ENCODE data around the gene KIAA1217. TPM values are rescaled to one million over a fixed set of nuclear protein-coding genes. Genes with fewer than 3 reads are reported as not detected.

Gene KIAA1217
- total RNA-seq, 1 experiment from 2014 or later, result 76.2 TPM

- ChIA-PET POLR2A (ENCODE audit: low non-redundant PET) (interaction anchor here (0.6 to 0.7 kb wide), 4 partner anchors 10 to 289 kb away, joined by 3 to 4 read pairs (median 4); no protein-coding TSS in a partner anchor), CTCF (interaction anchor here (0.6 kb wide), 1 partner anchor 217 kb away, joined by 5 read pairs; no protein-coding TSS in a partner anchor)
- no peaks in the 10 kb centered on the region for H3K36me3 ChIP-seq (ENCODE audit: insufficient read depth, low read length, poor library complexity, severe bottlenecking)
- intact Hi-C loops (cut with micrococcal nuclease; ENCODE audit: unreplicated experiment), result loop anchor here (2.0 to 5.0 kb wide), 2 partner anchors 141 to 308 kb away; no protein-coding TSS in a partner anchor
- TF ChIP-seq CTCF (conservative IDR thresholded peaks at IDR 0.05; ENCODE audit: low read depth, low read length), result no peak
- no peak for TF ChIP-seq EZH2 (IDR thresholded peaks at IDR 0.05; ENCODE audit: borderline replicate concordance, low read depth, low read length, poor library complexity, severe bottlenecking)
- peak overlapping the region; percentile 79 for H3K27ac ChIP-seq (ENCODE audit: low read depth, low read length, poor library complexity, severe bottlenecking)
- H3K27me3 ChIP-seq (replicated peaks; ENCODE audit: insufficient read depth, low read depth, low read length, poor library complexity), result no peaks in the 10 kb centered on the region
- BruUV-seq (replicated peaks), result TSS peak; percentile 74
- DNase-seq (ENCODE audit: low spot score), result peak; percentile 83
- H3K9me3 ChIP-seq (ENCODE audit: low read depth, low read length, poor library complexity, severe bottlenecking), result no peaks in the 10 kb centered on the region
- H3K4me1 ChIP-seq (ENCODE audit: insufficient read depth, low read length, poor library complexity, severe bottlenecking), result peaks cover 43% of the 10 kb centered on the region
- peak overlapping the region; percentile 48 for H3K4me3 ChIP-seq (ENCODE audit: low read depth, low read length, poor library complexity, severe bottlenecking)
Observed at GRCh38 chr10:24209432-24209771, 464 bp downstream of the KIAA1217 start.

- H3K4me3 ChIP-seq (ENCODE audit: low read depth, low read length, poor library complexity, severe bottlenecking), result peak overlapping the region; percentile 48
- intact Hi-C loops (cut with micrococcal nuclease; ENCODE audit: unreplicated experiment), result loop anchor here (2.0 to 5.0 kb wide), 2 partner anchors 141 to 307 kb away; no protein-coding TSS in a partner anchor
- TF ChIP-seq EZH2 (IDR thresholded peaks at IDR 0.05; ENCODE audit: borderline replicate concordance, low read depth, low read length, poor library complexity, severe bottlenecking), result no peak
- TF ChIP-seq CTCF (conservative IDR thresholded peaks at IDR 0.05; ENCODE audit: low read depth, low read length), result no peak
- H3K27ac ChIP-seq (ENCODE audit: low read depth, low read length, poor library complexity, severe bottlenecking), result peak overlapping the region; percentile 79
- DNase-seq (ENCODE audit: low spot score), result peak; percentile 70
- no peaks in the 10 kb centered on the region for H3K27me3 ChIP-seq (replicated peaks; ENCODE audit: insufficient read depth, low read depth, low read length, poor library complexity)
- CTCF ChIA-PET, result interaction anchor here (0.6 to 0.7 kb wide), 2 partner anchors 14 to 217 kb away, joined by 4 to 5 read pairs; no protein-coding TSS in a partner anchor
- no peaks in the 10 kb centered on the region for H3K9me3 ChIP-seq (ENCODE audit: low read depth, low read length, poor library complexity, severe bottlenecking)
- H3K36me3 ChIP-seq (ENCODE audit: insufficient read depth, low read length, poor library complexity, severe bottlenecking), result no peaks in the 10 kb centered on the region
- no TSS peak for BruUV-seq (replicated peaks)
- peaks cover 44% of the 10 kb centered on the region for H3K4me1 ChIP-seq (ENCODE audit: insufficient read depth, low read length, poor library complexity, severe bottlenecking)
- POLR2A ChIA-PET (ENCODE audit: low non-redundant PET), result interaction anchor here (0.6 kb wide), 1 partner anchor 150 kb away, joined by 14 read pairs; no protein-coding TSS in a partner anchor
Observed at GRCh38 chr10:24209946-24210491, 1.1 kb downstream of the KIAA1217 start.

GRCh38 chr10:24210501-24210900, 1.6 kb downstream of the KIAA1217 start:
- DNase-seq (ENCODE audit: low spot score), result no peak
- no TSS peak for BruUV-seq (replicated peaks)
- H3K4me3 ChIP-seq (ENCODE audit: low read depth, low read length, poor library complexity, severe bottlenecking), result peak overlapping the region; percentile 48
- H3K27ac ChIP-seq (ENCODE audit: low read depth, low read length, poor library complexity, severe bottlenecking), result no peak overlapping the region
- TF ChIP-seq EZH2 (IDR thresholded peaks at IDR 0.05; ENCODE audit: borderline replicate concordance, low read depth, low read length, poor library complexity, severe bottlenecking), result no peak
- no peak for TF ChIP-seq CTCF (conservative IDR thresholded peaks at IDR 0.05; ENCODE audit: low read depth, low read length)
- intact Hi-C loops (cut with micrococcal nuclease; ENCODE audit: unreplicated experiment), result no loop called here
- ChIA-PET POLR2A (ENCODE audit: low non-redundant PET) (interaction anchor here (0.6 kb wide), 3 partner anchors 137 to 1655 kb away, joined by 13 to 19 read pairs (median 14); no protein-coding TSS in a partner anchor), CTCF (interaction anchor here (0.7 kb wide), 1 partner anchor 14 kb away, joined by 4 read pairs; no protein-coding TSS in a partner anchor)
- peaks cover 43% of the 10 kb centered on the region for H3K4me1 ChIP-seq (ENCODE audit: insufficient read depth, low read length, poor library complexity, severe bottlenecking)
- H3K36me3 ChIP-seq (ENCODE audit: insufficient read depth, low read length, poor library complexity, severe bottlenecking), result no peaks in the 10 kb centered on the region
- H3K27me3 ChIP-seq (replicated peaks; ENCODE audit: insufficient read depth, low read depth, low read length, poor library complexity), result no peaks in the 10 kb centered on the region
- H3K9me3 ChIP-seq (ENCODE audit: low read depth, low read length, poor library complexity, severe bottlenecking), result no peaks in the 10 kb centered on the region
